DND-41 (cell line): Measurements from ENCODE around the gene AHCY.

Experiments
- ATAC-seq: fragments of 200-7000 bp; cut with Tn5 transposase; 3 replicates; pipeline ENCODE4 v1.9.1; 2021; ENCODE audit warnings: low read depth; ENCODE audit not compliant: insufficient read depth
- DNase-seq: peaks from one replicate; pipeline ENCODE4 v3.0.0-alpha.2; 2020
- H2AFZ ChIP-seq: 2 replicates; pipeline ENCODE4 v1.6.0; 2012; ENCODE audit warnings: low read depth, low read length
- H3K27ac ChIP-seq: 2 replicates; pipeline ENCODE4 v1.5.1; 2012; ENCODE audit warnings: low read length, inconsistent platforms
- H3K27me3 ChIP-seq: fragments of 200-600 bp; sonication (generic); 2 replicates; pipeline ENCODE4 v1.6.0; 2012; ENCODE audit warnings: low read length, mild to moderate bottlenecking, inconsistent platforms; ENCODE audit not compliant: insufficient read depth, poor library complexity
- H3K36me3 ChIP-seq: 2 replicates; pipeline ENCODE4 v1.5.1; 2012; ENCODE audit warnings: low read length, inconsistent platforms; ENCODE audit not compliant: insufficient read depth
- H3K4me1 ChIP-seq: 2 replicates; pipeline ENCODE4 v1.5.1; 2012; ENCODE audit warnings: mild to moderate bottlenecking, low read length; ENCODE audit not compliant: insufficient read depth
- H3K4me2 ChIP-seq: 2 replicates; pipeline ENCODE4 v1.6.0; 2012; ENCODE audit warnings: mild to moderate bottlenecking, moderate library complexity, low read length, inconsistent platforms; ENCODE audit not compliant: insufficient read depth
- H3K4me3 ChIP-seq, 2 experiments: fragments of 200-600 bp in 1 of 2; shearing (Covaris generic) in 1 of 2; 2 replicates each; pipeline ENCODE4 v1.5.1; 2012 to 2016; ENCODE audit warnings: inconsistent platforms in 2 of 2, low read length in 2 of 2, mild to moderate bottlenecking in 2 of 2, low read depth in 1 of 2, moderate library complexity in 1 of 2
- H3K79me2 ChIP-seq: 2 replicates; pipeline ENCODE4 v1.6.0; 2012; ENCODE audit warnings: low read length, inconsistent platforms; ENCODE audit not compliant: insufficient read depth
- H3K9ac ChIP-seq: 2 replicates; pipeline ENCODE4 v1.6.0; 2012; ENCODE audit warnings: low read depth, mild to moderate bottlenecking, inconsistent platforms, low read length, moderate library complexity
- H3K9me3 ChIP-seq: 2 replicates; pipeline ENCODE4 v1.5.1; 2012; ENCODE audit warnings: low read length, moderate library complexity, mild to moderate bottlenecking, inconsistent platforms; ENCODE audit not compliant: insufficient read depth, severe bottlenecking
- H4K20me1 ChIP-seq: 2 replicates; pipeline ENCODE4 v1.6.0; 2012; ENCODE audit warnings: low read length; ENCODE audit not compliant: insufficient read depth
- CTCF ChIP-seq: IDR thresholded peaks from 2 replicates; pipeline ENCODE4 v1.5.1; 2012; ENCODE audit warnings: borderline replicate concordance, low read length, moderate library complexity, mild to moderate bottlenecking; ENCODE audit not compliant: poor library complexity, severe bottlenecking; ENCODE audit errors: extremely low read depth
- EZH2 ChIP-seq: IDR thresholded peaks from 3 replicates; pipeline ENCODE4 v1.6.1; 2012; ENCODE audit warnings: borderline replicate concordance, low read depth, mild to moderate bottlenecking, moderate library complexity, low read length, inconsistent platforms; ENCODE audit not compliant: severe bottlenecking

AHCY gene

DNA sequence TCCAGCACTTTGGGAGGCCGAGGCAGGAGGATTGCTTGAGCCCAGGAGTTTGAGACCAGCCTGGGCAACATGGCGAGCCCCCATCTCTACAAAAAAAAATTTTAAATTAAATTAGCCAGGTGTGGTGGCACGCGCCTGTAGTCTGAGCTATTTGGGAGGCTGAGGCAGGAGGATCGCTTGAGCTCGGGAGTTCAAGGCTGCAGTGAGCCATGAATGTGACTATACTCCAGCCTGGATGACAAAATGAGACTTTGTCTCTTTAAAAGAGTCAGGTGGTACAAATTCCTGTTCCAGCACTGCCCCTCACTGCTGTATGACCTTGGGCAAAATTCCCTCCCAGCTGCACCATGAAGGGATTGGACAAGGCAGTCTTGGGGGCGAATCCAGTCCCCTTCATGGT, 28.5 kb downstream of the AHCY start:
- ATAC-seq (no peak), DNase-seq (no peak)
- H3K9ac ChIP-seq = no peak overlapping the region
- H2AFZ ChIP-seq = no peak overlapping the region
- TF ChIP-seq CTCF (no peak), EZH2 (no peak)
- peaks cover 57% of the 10 kb centered on the region for H3K36me3 ChIP-seq
- no peaks in the 10 kb centered on the region for H4K20me1 ChIP-seq
- no peaks in the 10 kb centered on the region for H3K4me1 ChIP-seq
- H3K27ac ChIP-seq = no peak overlapping the region
- H3K27me3 ChIP-seq = no peaks in the 10 kb centered on the region
- no peak overlapping the region for H3K4me3 ChIP-seq
- H3K79me2 ChIP-seq = no peaks in the 10 kb centered on the region
- no peaks in the 10 kb centered on the region for H3K9me3 ChIP-seq
- no peak overlapping the region for H3K4me2 ChIP-seq

- H3K4me3 ChIP-seq = no peak overlapping the region
- H4K20me1 ChIP-seq = no peaks in the 10 kb centered on the region
- no peak overlapping the region for H3K9ac ChIP-seq
- H3K27ac ChIP-seq = no peak overlapping the region
- no peak overlapping the region for H3K4me2 ChIP-seq
- no peak for TF ChIP-seq EZH2
- TF ChIP-seq CTCF = no peak
- H3K79me2 ChIP-seq = no peaks in the 10 kb centered on the region
- DNase-seq (no peak), ATAC-seq (no peak)
- H3K9me3 ChIP-seq = no peaks in the 10 kb centered on the region
- peaks cover 36% of the 10 kb centered on the region for H3K36me3 ChIP-seq
- no peak overlapping the region for H2AFZ ChIP-seq
- H3K4me1 ChIP-seq = no peaks in the 10 kb centered on the region
- H3K27me3 ChIP-seq = no peaks in the 10 kb centered on the region
Observed at GRCh38 chr20:34271956-34272355, 31.2 kb downstream of the AHCY start.

DNA sequence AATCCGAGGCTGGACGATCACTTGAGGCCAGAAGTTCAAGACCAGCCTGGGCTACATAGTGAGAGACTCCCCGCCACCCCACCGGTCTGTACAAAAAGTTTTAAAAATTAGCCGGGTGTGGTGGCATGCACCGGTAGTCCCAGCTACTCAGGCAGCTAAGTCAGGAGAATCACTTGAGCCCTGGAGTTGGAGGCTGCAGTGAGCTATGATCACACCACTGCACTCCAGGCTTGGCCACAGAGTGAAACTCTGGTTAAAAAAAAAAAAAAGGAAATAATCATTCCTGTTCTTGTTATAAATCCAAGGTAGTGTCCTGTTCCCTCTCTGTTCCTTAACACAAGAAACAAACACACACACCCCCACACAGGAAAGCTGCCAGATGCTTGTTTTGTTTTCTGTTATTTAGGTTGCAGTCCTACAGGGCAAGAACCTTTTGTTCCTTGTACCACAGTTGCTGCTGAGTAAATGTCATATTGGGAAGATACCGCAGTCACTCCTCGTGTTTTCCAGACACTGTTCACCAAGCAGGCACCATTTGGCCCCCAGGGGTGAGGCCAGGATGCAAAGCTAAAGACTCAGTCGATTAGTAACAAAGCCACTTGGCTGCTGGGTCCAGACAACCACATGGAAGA, 33.0 kb downstream of the AHCY start:
- H2AFZ ChIP-seq = no peak overlapping the region
- no peak overlapping the region for H3K9ac ChIP-seq
- peaks cover 19% of the 10 kb centered on the region for H3K36me3 ChIP-seq
- no peaks in the 10 kb centered on the region for H3K27me3 ChIP-seq
- H3K79me2 ChIP-seq = no peaks in the 10 kb centered on the region
- ATAC-seq = no peak
- H3K4me2 ChIP-seq = no peak overlapping the region
- H3K4me3 ChIP-seq = no peak overlapping the region
- TF ChIP-seq EZH2 (no peak), CTCF (no peak)
- H4K20me1 ChIP-seq = no peaks in the 10 kb centered on the region
- H3K4me1 ChIP-seq = no peaks in the 10 kb centered on the region
- no peaks in the 10 kb centered on the region for H3K9me3 ChIP-seq
- H3K27ac ChIP-seq = no peak overlapping the region
- no peak for DNase-seq
